ENCODE measurements around the gene GET3. TPM values are rescaled to one million over a fixed set of nuclear protein-coding genes. Genes with fewer than 3 reads are reported as not detected.

Gene GET3
- total and polyA plus RNA-seq, 2 of the 13 experiments (the other 11 are each of a cell fraction or from before 2014, with no cell fraction given): 57.7 to 59.4 TPM

GRCh38 chr19:12789904-12790619 is 52.8 kb downstream of the GET3 start (continued):
- no peak for TF ChIP-seq NFE2L1 (CRISPR knock-in tag; IDR thresholded peaks at IDR 0.05; ENCODE audit: borderline replicate concordance)
- no peak for TF ChIP-seq CCDC6 (CRISPR knock-in tag; IDR thresholded peaks at IDR 0.05)
- no peak; the same call in 1 of the 2 replicates for TF ChIP-seq IRF2 (CRISPR knock-in tag; IDR thresholded peaks at IDR 0.05)
- no peak for TF ChIP-seq NONO (IDR thresholded peaks at IDR 0.05)
- TF ChIP-seq NONO (CRISPR knock-in tag; conservative IDR thresholded peaks at IDR 0.05): 0 out of 2 replicates have a peak, but pooled peaks have one; percentile 38
- TF ChIP-seq ZNF841 (CRISPR knock-in tag; IDR thresholded peaks at IDR 0.05; ENCODE audit: borderline replicate concordance): no peak
- TF ChIP-seq GPN1 (CRISPR knock-in tag; IDR thresholded peaks at IDR 0.05; ENCODE audit: borderline replicate concordance): no peak
- no peak for TF ChIP-seq ZNF280D (CRISPR knock-in tag; IDR thresholded peaks at IDR 0.05)
- TF ChIP-seq ZNF124 (CRISPR knock-in tag; IDR thresholded peaks at IDR 0.05): no peak
- TF ChIP-seq ZNF10 (CRISPR knock-in tag; IDR thresholded peaks at IDR 0.05; ENCODE audit: borderline replicate concordance, low read depth): no peak
- no peak for TF ChIP-seq ZNF256 (CRISPR knock-in tag; conservative IDR thresholded peaks at IDR 0.05)
- no peak for TF ChIP-seq RORA (CRISPR knock-in tag; IDR thresholded peaks at IDR 0.05)
- TF ChIP-seq, protein P1, sequence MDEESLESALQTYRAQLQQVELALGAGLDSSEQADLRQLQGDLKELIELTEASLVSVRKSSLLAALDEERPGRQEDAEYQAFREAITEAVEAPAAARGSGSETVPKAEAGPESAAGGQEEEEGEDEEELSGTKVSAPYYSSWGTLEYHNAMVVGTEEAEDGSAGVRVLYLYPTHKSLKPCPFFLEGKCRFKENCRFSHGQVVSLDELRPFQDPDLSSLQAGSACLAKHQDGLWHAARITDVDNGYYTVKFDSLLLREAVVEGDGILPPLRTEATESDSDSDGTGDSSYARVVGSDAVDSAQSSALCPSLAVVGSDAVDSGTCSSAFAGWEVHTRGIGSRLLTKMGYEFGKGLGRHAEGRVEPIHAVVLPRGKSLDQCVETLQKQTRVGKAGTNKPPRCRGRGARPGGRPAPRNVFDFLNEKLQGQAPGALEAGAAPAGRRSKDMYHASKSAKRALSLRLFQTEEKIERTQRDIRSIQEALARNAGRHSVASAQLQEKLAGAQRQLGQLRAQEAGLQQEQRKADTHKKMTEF (CRISPR knock-in tag; IDR thresholded peaks at IDR 0.05): peak; percentile 71; the same call in 1 of the 2 replicates
- no peak for TF ChIP-seq TAF15 (IDR thresholded peaks at IDR 0.05; ENCODE audit: low read depth, low read length, poor library complexity, severe bottlenecking)
- no peak for TF ChIP-seq TBP (CRISPR knock-in tag; IDR thresholded peaks at IDR 0.05)
- TF ChIP-seq ZNF343 (CRISPR knock-in tag; IDR thresholded peaks at IDR 0.05): no peak
- 0 out of 2 replicates have a peak, but pooled peaks have one; percentile 8 for TF ChIP-seq ZBTB43 (CRISPR knock-in tag; conservative IDR thresholded peaks at IDR 0.05)
- TF ChIP-seq KAT8 (CRISPR knock-in tag; IDR thresholded peaks at IDR 0.05): peak; percentile 61
- TF ChIP-seq CBX2 (IDR thresholded peaks at IDR 0.05; ENCODE audit: low read depth, low read length): no peak
- TF ChIP-seq CBX2 (CRISPR knock-in tag; IDR thresholded peaks at IDR 0.05; ENCODE audit: low read depth): no peak
- TF ChIP-seq ETV6 (CRISPR knock-in tag; conservative IDR thresholded peaks at IDR 0.05): no peak
- peak; percentile 45; the same call in 1 of the 2 replicates for TF ChIP-seq ZNF274 (CRISPR knock-in tag; IDR thresholded peaks at IDR 0.05)
- peak; percentile 21; the same call in 1 of the 2 replicates for TF ChIP-seq ZNF253 (CRISPR knock-in tag; IDR thresholded peaks at IDR 0.05; ENCODE audit: borderline replicate concordance)
- no peak for TF ChIP-seq ZFAT (CRISPR knock-in tag; conservative IDR thresholded peaks at IDR 0.05)
- TF ChIP-seq TARDBP (CRISPR knock-in tag; IDR thresholded peaks at IDR 0.05): no peak
- TF ChIP-seq POLR2AphosphoS5 (IDR thresholded peaks at IDR 0.05; ENCODE audit: low read depth, low read length): no peak
- peak; percentile 3; the same call in 1 of the 2 replicates for TF ChIP-seq SIN3A (IDR thresholded peaks at IDR 0.05; ENCODE audit: borderline replicate concordance, low read depth, low read length)

All from HepG2 (cell line).